GM23338 (cell line): ENCODE results near the gene MYADM. TPM values are rescaled to one million over a fixed set of nuclear protein-coding genes. Genes with fewer than 3 reads are reported as not detected.

Source experiments
- CREB1 ChIP-seq: fragments of 250-450 bp; sonication (Bioruptor Pico); IDR thresholded peaks from 2 replicates; pipeline ENCODE4 v1.5.0; 2020; ENCODE audit warnings: low read depth, mild to moderate bottlenecking, moderate library complexity
- EZH2phosphoT487 ChIP-seq: fragments of 200-600 bp; sonication (generic); IDR thresholded peaks from one replicate; pipeline ENCODE4 v1.8.1; 2018; ENCODE audit warnings: antibody characterized with exemption; ENCODE audit not compliant: unreplicated experiment
- JUNB ChIP-seq: IDR thresholded peaks from one replicate; pipeline ENCODE4 v1.6.1; 2016; ENCODE audit warnings: antibody characterized with exemption; ENCODE audit not compliant: unreplicated experiment
- NANOG ChIP-seq: IDR thresholded peaks from 2 replicates; pipeline ENCODE4 v1.6.1; 2016; ENCODE audit warnings: antibody characterized with exemption, borderline replicate concordance
- POLR2AphosphoS5 ChIP-seq: IDR thresholded peaks from 2 replicates; pipeline ENCODE4 v1.6.1; 2016; ENCODE audit warnings: antibody characterized with exemption, low read depth
- ZNF114 ChIP-seq: fragments of 250-450 bp; sonication (Bioruptor Pico); IDR thresholded peaks from 2 replicates; pipeline ENCODE4 v1.5.0; 2020; ENCODE audit warnings: mild to moderate bottlenecking, moderate library complexity
- polyA plus RNA-seq: library from polyadenylated mRNA; unstranded; fragments of >200 nt; fragmentation: Nextera tagmentation; extraction: Ambion mirVana; gene quantifications from 2 replicates; pipeline ENCODE4 v1.2.1, GENCODE V29; 2016
- total RNA-seq: library from RNA; depleted of rRNA; stranded (reverse); fragments of >200 nt; shearing (Covaris generic); gene quantifications from 2 replicates; pipeline ENCODE4 v1.2.3, GENCODE V29; 2014
- TF ChIP-seq, protein P1 (sequence below): fragments of 250-450 bp; sonication (Bioruptor Pico); IDR thresholded peaks from 2 replicates; pipeline ENCODE4 v1.5.0; 2020; ENCODE audit warnings: mild to moderate bottlenecking, moderate library complexity
- TF ChIP-seq, protein P2 (sequence below): IDR thresholded peaks from one replicate; pipeline ENCODE4 v1.6.1; 2018; ENCODE audit warnings: antibody characterized with exemption; ENCODE audit not compliant: unreplicated experiment

The MYADM gene
- total and polyA plus RNA-seq, 2 experiments from 2014 or later: 49.9 to 57.1 TPM

DNA sequence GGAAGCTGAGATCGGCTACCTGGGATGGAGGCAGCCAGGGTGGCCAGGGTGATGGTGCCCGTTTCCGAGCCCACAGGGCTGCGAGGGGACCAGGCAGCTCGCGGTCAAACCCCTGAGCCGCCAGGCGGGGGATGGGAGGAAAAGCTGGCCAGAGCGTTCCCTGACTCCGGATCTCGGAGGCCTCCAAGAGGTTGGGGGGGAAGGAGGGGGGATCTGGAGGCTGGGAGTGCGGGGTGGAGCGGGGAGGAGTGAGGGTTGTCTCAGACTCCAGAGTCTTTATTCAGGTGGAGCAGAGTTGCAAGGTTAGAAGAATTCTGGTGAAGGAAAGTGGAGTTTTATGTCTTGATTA is 42.5 kb downstream of the MYADM start (continued):
- TF ChIP-seq, protein P1, sequence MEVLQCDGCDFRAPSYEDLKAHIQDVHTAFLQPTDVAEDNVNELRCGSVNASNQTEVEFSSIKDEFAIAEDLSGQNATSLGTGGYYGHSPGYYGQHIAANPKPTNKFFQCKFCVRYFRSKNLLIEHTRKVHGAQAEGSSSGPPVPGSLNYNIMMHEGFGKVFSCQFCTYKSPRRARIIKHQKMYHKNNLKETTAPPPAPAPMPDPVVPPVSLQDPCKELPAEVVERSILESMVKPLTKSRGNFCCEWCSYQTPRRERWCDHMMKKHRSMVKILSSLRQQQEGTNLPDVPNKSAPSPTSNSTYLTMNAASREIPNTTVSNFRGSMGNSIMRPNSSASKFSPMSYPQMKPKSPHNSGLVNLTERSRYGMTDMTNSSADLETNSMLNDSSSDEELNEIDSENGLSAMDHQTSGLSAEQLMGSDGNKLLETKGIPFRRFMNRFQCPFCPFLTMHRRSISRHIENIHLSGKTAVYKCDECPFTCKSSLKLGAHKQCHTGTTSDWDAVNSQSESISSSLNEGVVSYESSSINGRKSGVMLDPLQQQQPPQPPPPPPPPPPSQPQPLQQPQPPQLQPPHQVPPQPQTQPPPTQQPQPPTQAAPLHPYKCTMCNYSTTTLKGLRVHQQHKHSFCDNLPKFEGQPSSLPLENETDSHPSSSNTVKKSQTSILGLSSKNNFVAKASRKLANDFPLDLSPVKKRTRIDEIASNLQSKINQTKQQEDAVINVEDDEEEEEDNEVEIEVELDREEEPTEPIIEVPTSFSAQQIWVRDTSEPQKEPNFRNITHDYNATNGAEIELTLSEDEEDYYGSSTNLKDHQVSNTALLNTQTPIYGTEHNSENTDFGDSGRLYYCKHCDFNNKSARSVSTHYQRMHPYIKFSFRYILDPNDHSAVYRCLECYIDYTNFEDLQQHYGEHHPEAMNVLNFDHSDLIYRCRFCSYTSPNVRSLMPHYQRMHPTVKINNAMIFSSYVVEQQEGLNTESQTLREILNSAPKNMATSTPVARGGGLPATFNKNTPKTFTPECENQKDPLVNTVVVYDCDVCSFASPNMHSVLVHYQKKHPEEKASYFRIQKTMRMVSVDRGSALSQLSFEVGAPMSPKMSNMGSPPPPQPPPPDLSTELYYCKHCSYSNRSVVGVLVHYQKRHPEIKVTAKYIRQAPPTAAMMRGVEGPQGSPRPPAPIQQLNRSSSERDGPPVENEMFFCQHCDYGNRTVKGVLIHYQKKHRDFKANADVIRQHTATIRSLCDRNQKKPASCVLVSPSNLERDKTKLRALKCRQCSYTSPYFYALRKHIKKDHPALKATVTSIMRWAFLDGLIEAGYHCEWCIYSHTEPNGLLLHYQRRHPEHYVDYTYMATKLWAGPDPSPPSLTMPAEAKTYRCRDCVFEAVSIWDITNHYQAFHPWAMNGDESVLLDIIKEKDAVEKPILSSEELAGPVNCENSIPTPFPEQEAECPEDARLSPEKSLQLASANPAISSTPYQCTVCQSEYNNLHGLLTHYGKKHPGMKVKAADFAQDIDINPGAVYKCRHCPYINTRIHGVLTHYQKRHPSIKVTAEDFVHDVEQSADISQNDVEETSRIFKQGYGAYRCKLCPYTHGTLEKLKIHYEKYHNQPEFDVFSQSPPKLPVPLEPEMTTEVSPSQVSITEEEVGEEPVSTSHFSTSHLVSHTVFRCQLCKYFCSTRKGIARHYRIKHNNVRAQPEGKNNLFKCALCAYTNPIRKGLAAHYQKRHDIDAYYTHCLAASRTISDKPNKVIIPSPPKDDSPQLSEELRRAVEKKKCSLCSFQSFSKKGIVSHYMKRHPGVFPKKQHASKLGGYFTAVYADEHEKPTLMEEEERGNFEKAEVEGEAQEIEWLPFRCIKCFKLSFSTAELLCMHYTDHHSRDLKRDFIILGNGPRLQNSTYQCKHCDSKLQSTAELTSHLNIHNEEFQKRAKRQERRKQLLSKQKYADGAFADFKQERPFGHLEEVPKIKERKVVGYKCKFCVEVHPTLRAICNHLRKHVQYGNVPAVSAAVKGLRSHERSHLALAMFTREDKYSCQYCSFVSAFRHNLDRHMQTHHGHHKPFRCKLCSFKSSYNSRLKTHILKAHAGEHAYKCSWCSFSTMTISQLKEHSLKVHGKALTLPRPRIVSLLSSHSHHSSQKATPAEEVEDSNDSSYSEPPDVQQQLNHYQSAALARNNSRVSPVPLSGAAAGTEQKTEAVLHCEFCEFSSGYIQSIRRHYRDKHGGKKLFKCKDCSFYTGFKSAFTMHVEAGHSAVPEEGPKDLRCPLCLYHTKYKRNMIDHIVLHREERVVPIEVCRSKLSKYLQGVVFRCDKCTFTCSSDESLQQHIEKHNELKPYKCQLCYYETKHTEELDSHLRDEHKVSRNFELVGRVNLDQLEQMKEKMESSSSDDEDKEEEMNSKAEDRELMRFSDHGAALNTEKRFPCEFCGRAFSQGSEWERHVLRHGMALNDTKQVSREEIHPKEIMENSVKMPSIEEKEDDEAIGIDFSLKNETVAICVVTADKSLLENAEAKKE (CRISPR knock-in tag): no peak
- TF ChIP-seq ZNF114 (no peak), POLR2AphosphoS5 (no peak), JUNB (no peak), EZH2phosphoT487 (no peak), CREB1 (CRISPR knock-in tag) (no peak), NANOG (no peak)
- TF ChIP-seq, protein P2, sequence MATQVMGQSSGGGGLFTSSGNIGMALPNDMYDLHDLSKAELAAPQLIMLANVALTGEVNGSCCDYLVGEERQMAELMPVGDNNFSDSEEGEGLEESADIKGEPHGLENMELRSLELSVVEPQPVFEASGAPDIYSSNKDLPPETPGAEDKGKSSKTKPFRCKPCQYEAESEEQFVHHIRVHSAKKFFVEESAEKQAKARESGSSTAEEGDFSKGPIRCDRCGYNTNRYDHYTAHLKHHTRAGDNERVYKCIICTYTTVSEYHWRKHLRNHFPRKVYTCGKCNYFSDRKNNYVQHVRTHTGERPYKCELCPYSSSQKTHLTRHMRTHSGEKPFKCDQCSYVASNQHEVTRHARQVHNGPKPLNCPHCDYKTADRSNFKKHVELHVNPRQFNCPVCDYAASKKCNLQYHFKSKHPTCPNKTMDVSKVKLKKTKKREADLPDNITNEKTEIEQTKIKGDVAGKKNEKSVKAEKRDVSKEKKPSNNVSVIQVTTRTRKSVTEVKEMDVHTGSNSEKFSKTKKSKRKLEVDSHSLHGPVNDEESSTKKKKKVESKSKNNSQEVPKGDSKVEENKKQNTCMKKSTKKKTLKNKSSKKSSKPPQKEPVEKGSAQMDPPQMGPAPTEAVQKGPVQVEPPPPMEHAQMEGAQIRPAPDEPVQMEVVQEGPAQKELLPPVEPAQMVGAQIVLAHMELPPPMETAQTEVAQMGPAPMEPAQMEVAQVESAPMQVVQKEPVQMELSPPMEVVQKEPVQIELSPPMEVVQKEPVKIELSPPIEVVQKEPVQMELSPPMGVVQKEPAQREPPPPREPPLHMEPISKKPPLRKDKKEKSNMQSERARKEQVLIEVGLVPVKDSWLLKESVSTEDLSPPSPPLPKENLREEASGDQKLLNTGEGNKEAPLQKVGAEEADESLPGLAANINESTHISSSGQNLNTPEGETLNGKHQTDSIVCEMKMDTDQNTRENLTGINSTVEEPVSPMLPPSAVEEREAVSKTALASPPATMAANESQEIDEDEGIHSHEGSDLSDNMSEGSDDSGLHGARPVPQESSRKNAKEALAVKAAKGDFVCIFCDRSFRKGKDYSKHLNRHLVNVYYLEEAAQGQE: no peak
